ENCODE measurements around the gene FAH. TPM values are rescaled to one million over a fixed set of nuclear protein-coding genes. Genes with fewer than 3 reads are reported as not detected.

FAH gene
- polyA plus RNA-seq, 3 donors = 16.5 to 25.4 (median 24.0) TPM

GRCh38 chr15:80140909-80141308 is 11.9 kb upstream of the FAH start:
- Mint-ChIP-seq H3K36me3 (peaks cover 10 to 23% of the 10 kb centered on the region in 2 donors), H3K9me3 (peaks cover 0 to 3% (median 0%) of the 10 kb centered on the region in 7 donors), H3K27ac (peak overlapping the region in 1 of 7 donors; percentile 79), H3K4me1 (peaks cover 17% of the 10 kb centered on the region), H3K4me3 (no peak overlapping the region), H3K27me3 (ENCODE audit: low read depth in 3 of 3) (peaks cover 0 to 2% (median 0%) of the 10 kb centered on the region in 3 donors)
- Histone ChIP-seq H3K79me2 (ENCODE audit: insufficient read depth, low read length) (no peaks in the 10 kb centered on the region), H3K4me1 (ENCODE audit: control insufficient read depth in 1 of 2, insufficient read depth in 2 of 2, low read length in 2 of 2) (peaks cover 8% of the 10 kb centered on the region in 2 donors), H3K9me3 (replicated peaks in 1 of 2; ENCODE audit: control insufficient read depth in 1 of 2, insufficient read depth in 1 of 2, low read length in 2 of 2) (no peaks in the 10 kb centered on the region), H3K27ac (ENCODE audit: low read depth in 1 of 2, low read length in 2 of 2) (peak overlapping the region in 1 of 2 donors; percentile 36), H2AFZ (ENCODE audit: insufficient read depth, low read depth, low read length, poor library complexity, severe bottlenecking) (no peak overlapping the region), H3K4me3 (replicated peaks in 1 of 3; ENCODE audit: low read depth in 2 of 3, low read length in 3 of 3) (no peak overlapping the region), H3K9ac (ENCODE audit: insufficient read depth, low read length, poor library complexity, severe bottlenecking) (no peak overlapping the region), H4K20me1 (ENCODE audit: insufficient read depth, low read length) (no peaks in the 10 kb centered on the region), H3K4me2 (replicated peaks; ENCODE audit: extremely low read depth, low read length, poor library complexity, severe bottlenecking) (no peak overlapping the region), H3K27me3 (ENCODE audit: control insufficient read depth in 2 of 2, insufficient read depth in 2 of 2, low read length in 2 of 2) (no peaks in the 10 kb centered on the region), H3K36me3 (replicated peaks in 1 of 2; ENCODE audit: control insufficient read depth in 1 of 2, insufficient read depth in 2 of 2, low read length in 2 of 2) (peaks cover 5 to 20% of the 10 kb centered on the region in 2 donors)
- no CpG with 5 or more reads among the region's 4 CpGs for WGBS (ENCODE audit: insufficient coverage)
- TF ChIP-seq, protein P1, sequence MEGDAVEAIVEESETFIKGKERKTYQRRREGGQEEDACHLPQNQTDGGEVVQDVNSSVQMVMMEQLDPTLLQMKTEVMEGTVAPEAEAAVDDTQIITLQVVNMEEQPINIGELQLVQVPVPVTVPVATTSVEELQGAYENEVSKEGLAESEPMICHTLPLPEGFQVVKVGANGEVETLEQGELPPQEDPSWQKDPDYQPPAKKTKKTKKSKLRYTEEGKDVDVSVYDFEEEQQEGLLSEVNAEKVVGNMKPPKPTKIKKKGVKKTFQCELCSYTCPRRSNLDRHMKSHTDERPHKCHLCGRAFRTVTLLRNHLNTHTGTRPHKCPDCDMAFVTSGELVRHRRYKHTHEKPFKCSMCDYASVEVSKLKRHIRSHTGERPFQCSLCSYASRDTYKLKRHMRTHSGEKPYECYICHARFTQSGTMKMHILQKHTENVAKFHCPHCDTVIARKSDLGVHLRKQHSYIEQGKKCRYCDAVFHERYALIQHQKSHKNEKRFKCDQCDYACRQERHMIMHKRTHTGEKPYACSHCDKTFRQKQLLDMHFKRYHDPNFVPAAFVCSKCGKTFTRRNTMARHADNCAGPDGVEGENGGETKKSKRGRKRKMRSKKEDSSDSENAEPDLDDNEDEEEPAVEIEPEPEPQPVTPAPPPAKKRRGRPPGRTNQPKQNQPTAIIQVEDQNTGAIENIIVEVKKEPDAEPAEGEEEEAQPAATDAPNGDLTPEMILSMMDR (IDR thresholded peaks at IDR 0.05) = no peak
- DNase-seq = peak in 1 of 3 donors; percentile 30
- intact Hi-C loops (cut with micrococcal nuclease) = no loop called here

- intact Hi-C loops (cut with micrococcal nuclease) = no loop called here
- peak overlapping the region in 2 of 7 donors; percentile 8 to 35 for H3K27ac Mint-ChIP-seq
- TF ChIP-seq, protein P1 (IDR thresholded peaks at IDR 0.05) = no peak
- no peaks in the 10 kb centered on the region for H4K20me1 ChIP-seq (ENCODE audit: insufficient read depth, low read length)
- H3K36me3 Mint-ChIP-seq = peaks cover 10 to 18% of the 10 kb centered on the region in 2 donors
- H3K4me3 ChIP-seq (replicated peaks in 1 of 3; ENCODE audit: low read depth in 2 of 3, low read length in 3 of 3) = no peak overlapping the region
- peaks cover 1 to 10% of the 10 kb centered on the region in 2 donors for H3K36me3 ChIP-seq (replicated peaks in 1 of 2; ENCODE audit: control insufficient read depth in 1 of 2, insufficient read depth in 2 of 2, low read length in 2 of 2)
- no peaks in the 10 kb centered on the region for H3K27me3 ChIP-seq (ENCODE audit: control insufficient read depth in 2 of 2, insufficient read depth in 2 of 2, low read length in 2 of 2)
- H3K4me1 ChIP-seq (ENCODE audit: control insufficient read depth in 1 of 2, insufficient read depth in 2 of 2, low read length in 2 of 2) = peaks cover 8% of the 10 kb centered on the region in 2 donors
- no peaks in the 10 kb centered on the region for H3K79me2 ChIP-seq (ENCODE audit: insufficient read depth, low read length)
- peaks cover 0 to 2% (median 0%) of the 10 kb centered on the region in 3 donors for H3K27me3 Mint-ChIP-seq (ENCODE audit: low read depth in 3 of 3)
- H3K27ac ChIP-seq (ENCODE audit: low read depth in 1 of 2, low read length in 2 of 2) = no peak overlapping the region
- peaks cover 17% of the 10 kb centered on the region for H3K4me1 Mint-ChIP-seq
- no peak for DNase-seq
- no peak overlapping the region for H3K4me2 ChIP-seq (replicated peaks; ENCODE audit: extremely low read depth, low read length, poor library complexity, severe bottlenecking)
- H3K4me3 Mint-ChIP-seq = no peak overlapping the region
- peaks cover 0 to 3% (median 0%) of the 10 kb centered on the region in 7 donors for H3K9me3 Mint-ChIP-seq
- H3K9ac ChIP-seq (ENCODE audit: insufficient read depth, low read length, poor library complexity, severe bottlenecking) = no peak overlapping the region
- WGBS (ENCODE audit: insufficient coverage) = 100% methylated on average over 2 of the region's 5 CpGs
- no peak overlapping the region for H2AFZ ChIP-seq (ENCODE audit: insufficient read depth, low read depth, low read length, poor library complexity, severe bottlenecking)
- no peaks in the 10 kb centered on the region for H3K9me3 ChIP-seq (replicated peaks in 1 of 2; ENCODE audit: control insufficient read depth in 1 of 2, insufficient read depth in 1 of 2, low read length in 2 of 2)
Measured at GRCh38 chr15:80141916-80142598, 10.7 kb upstream of the FAH start.
